ENCODE results near the gene STX10. TPM values are rescaled to one million over a fixed set of nuclear protein-coding genes. Genes with fewer than 3 reads are reported as not detected.
A peak's percentile ranks its signal among the peaks of the same experiment; 100 is the strongest.

Gene STX10, protein sequence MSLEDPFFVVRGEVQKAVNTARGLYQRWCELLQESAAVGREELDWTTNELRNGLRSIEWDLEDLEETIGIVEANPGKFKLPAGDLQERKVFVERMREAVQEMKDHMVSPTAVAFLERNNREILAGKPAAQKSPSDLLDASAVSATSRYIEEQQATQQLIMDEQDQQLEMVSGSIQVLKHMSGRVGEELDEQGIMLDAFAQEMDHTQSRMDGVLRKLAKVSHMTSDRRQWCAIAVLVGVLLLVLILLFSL
- total RNA-seq (2011; cell fraction: chromatin; rRNA removed; ENCODE audit: low replicate concordance): 25.6 and 67.7 TPM in 2 replicates
- total RNA-seq (2011; cell fraction: nucleolus; rRNA removed): 56.9 and 60.3 TPM in 2 replicates
- total RNA-seq (2011; cell fraction: nucleoplasm; rRNA removed): 42.4 and 42.7 TPM in 2 replicates
- total RNA-seq (2014; rRNA removed) (57.8 and 59.2 TPM in 2 replicates), total RNA-seq (2014; rRNA removed; fragmentation: Illumina TruSeq; extraction: Trizol) (12.6 and 19.0 TPM in 2 replicates), total RNA-seq (2015; rRNA removed; fragmentation: Illumina TruSeq; extraction: Trizol) (31.0 and 33.9 TPM in 2 replicates), total RNA-seq (2021) (39.6 and 41.6 TPM in 2 replicates), polyA plus RNA-seq (2011; rRNA removed) (46.6 and 77.4 TPM in 2 replicates), polyA plus RNA-seq (2014; fragmentation: Illumina TruSeq; extraction: Trizol) (30.3 and 35.2 TPM in 2 replicates), polyA plus RNA-seq (2014; fragmentation: Nextera tagmentation; extraction: Ambion mirVana) (1 to 10 TPM in 1 of 2 experiments, under 1 TPM in 1; 0.51 to 1.7 TPM), polyA plus RNA-seq (2014; rRNA removed) (66.3 and 78.0 TPM in 2 replicates), polyA minus RNA-seq (2011; rRNA and poly(A)+ RNA removed) (12.8 and 14.0 TPM in 2 replicates), Bru-seq, nascent RNA (percentile 60 among the genes with signal in this experiment), BruChase-seq, experiment 1, labeled RNA remaining after a 2-hour chase (percentile 68 among the genes with signal in this experiment), BruChase-seq, experiment 2, labeled RNA remaining after a 6-hour chase (percentile 74 among the genes with signal in this experiment)
- 62.2 and 72.6 TPM in 2 replicates for polyA plus RNA-seq (2011; cell fraction: cytosol; rRNA removed)
- 159 and 172 TPM in 2 replicates for polyA plus RNA-seq (2011; cell fraction: nucleus; rRNA removed)
- 46.6 and 75.7 TPM in 2 replicates for polyA plus RNA-seq (2012)
- 14.0 and 15.9 TPM in 2 replicates for polyA minus RNA-seq (2011; cell fraction: cytosol; rRNA and poly(A)+ RNA removed)
- polyA minus RNA-seq (2011; cell fraction: nucleus; rRNA and poly(A)+ RNA removed): 10.5 and 19.3 TPM in 2 replicates
- long read RNA-seq, experiment 1, transcript STX10-204 (8 exons, 1,136 nt): major isoform, 74 of 110 reads
- long read RNA-seq, experiment 1, partial matches to known transcripts: 29 of 110 reads
- long read RNA-seq, experiment 1, other reads (novel, unspliced or antisense): 4 of 110 reads
- long read RNA-seq, experiment 2, transcript STX10-204 (8 exons, 1,136 nt): major isoform, 21 of 50 reads
- long read RNA-seq, experiment 2, partial matches to known transcripts: 17 of 50 reads
- long read RNA-seq, experiment 2, other reads (novel, unspliced or antisense): 12 of 50 reads
- long read RNA-seq, experiment 3, transcript STX10-204 (8 exons, 1,136 nt): major isoform, 22 of 26 reads
- long read RNA-seq, experiment 3, partial matches to known transcripts: 2 of 26 reads
- long read RNA-seq, experiment 3, other reads (novel, unspliced or antisense): 1 of 26 reads

DNA sequence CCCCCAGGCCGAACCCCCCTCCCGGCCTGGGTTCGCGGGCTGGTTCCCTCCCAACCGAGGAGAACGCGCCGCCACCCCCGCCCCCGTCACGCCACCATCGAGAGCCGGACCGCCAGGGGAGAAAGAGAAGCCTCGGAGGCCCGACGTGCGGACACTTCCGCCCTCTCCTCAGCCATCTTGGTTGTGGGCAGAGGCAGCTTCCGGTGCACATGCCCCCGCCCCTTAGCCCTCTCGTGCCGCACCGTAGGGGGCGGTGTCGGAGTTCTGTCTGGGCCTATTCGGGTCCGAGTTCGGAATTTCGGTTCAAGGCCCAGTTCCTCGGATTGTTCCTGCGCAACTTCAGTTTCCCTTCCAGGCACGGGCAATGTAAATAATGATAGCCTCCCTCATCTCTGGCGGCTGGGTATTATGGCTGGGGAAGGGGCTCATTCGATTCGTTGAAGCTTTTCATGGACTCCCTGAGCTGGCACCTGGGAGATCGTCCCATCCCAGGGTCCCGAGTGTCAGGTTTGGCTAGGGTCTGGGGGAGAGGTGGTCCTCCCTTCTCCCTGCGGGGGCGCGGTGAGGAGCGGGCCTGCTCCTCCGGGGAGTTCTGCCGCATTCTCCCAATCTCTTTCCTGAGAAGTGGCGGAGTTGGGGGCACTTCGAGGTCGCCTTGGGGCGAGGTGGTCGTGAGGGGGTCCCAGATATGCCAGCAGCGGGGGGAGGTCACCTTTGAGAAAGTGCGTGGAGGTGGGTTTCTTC lies at the start of gene STX10, which contains the start of gene IER2:
TSS of gene STX10 (minus strand) at position 189 of the 744 bp plus-strand sequence. CDS start 202 bp downstream, outside the sequence.
TSS of gene IER2 (plus strand) at position 225 of the 744 bp plus-strand sequence. CDS start 2,776 bp downstream, outside the sequence.
- peak within 1 kb of the TSS; percentile 97 for H3K4me3 ChIP-seq
- H3K4me1 ChIP-seq (replicated peaks in 1 of 2; ENCODE audit: control insufficient read depth in 2 of 2, insufficient read depth in 2 of 2, low read length in 2 of 2): peaks cover 6 to 60% of the 10 kb centered on the region in 2 experiments; a peak in 4 of 5 replicates
- in situ Hi-C loops (cut with MboI): no loop called here
- FAIRE-seq (peak; percentile 88), DNase-seq (ENCODE audit: extremely low read depth in 1 of 4, low spot score in 3 of 4) (peak; percentile 84 to 97 (median 88)), ATAC-seq (peak; percentile 71)
- CTCF ChIA-PET (ENCODE audit: low intra/inter-chr PET ratio): no interaction called here
- peaks cover 15% of the 10 kb centered on the region; the same call in 1 of the 3 replicates for H3K36me3 ChIP-seq (ENCODE audit: control insufficient read depth, insufficient read depth, low read length)
- POLR2A ChIA-PET: interaction anchor here (0.6 to 2.1 kb wide), 12 partner anchors 12 to 1824 kb away, joined by 3 to 17 read pairs (median 4); partner anchors contain the start of genes KLF1 and NACC1
- H3K79me2 ChIP-seq (ENCODE audit: control insufficient read depth, insufficient read depth, low read length): peaks cover 59% of the 10 kb centered on the region
- under 1% methylated on average over 40 of the region's 51 CpGs for WGBS (ENCODE audit: insufficient coverage, low coverage, missing lambda C conversion rate)
- peak within 1 kb of the TSS; percentile 91 to 96 for H3K9ac ChIP-seq (ENCODE audit: insufficient read depth in 1 of 2, low read depth in 2 of 2, low read length in 2 of 2)
- H3K4me2 ChIP-seq (ENCODE audit: insufficient read depth, low read length): peak within 1 kb of the TSS; percentile 87
- intact Hi-C loops (cut with micrococcal nuclease): loop anchor here (2.0 to 5.0 kb wide), 3 partner anchors 32 to 48 kb away; partner anchors contain the start of genes LYL1 and NACC1
- peak within 1 kb of the TSS; percentile 81 for H2AFZ ChIP-seq (ENCODE audit: low read depth, low read length)
- H4K20me1 ChIP-seq (replicated peaks; ENCODE audit: control insufficient read depth, insufficient read depth, low read length): peaks cover 22% of the 10 kb centered on the region
- H3K9me1 ChIP-seq (ENCODE audit: control insufficient read depth, insufficient read depth, low read length): no peaks in the 10 kb centered on the region
- H3K27me3 ChIP-seq (ENCODE audit: control insufficient read depth in 2 of 2, insufficient read depth in 2 of 2, low read length in 2 of 2): no peaks in the 10 kb centered on the region
- H3K9me3 ChIP-seq (replicated peaks; ENCODE audit: control insufficient read depth, insufficient read depth, low read depth, low read length): no peaks in the 10 kb centered on the region
- peak within 1 kb of the TSS; percentile 84 for H3K27ac ChIP-seq (ENCODE audit: extremely low read depth, low read depth, low read length)
- no TSS peak for BruUV-seq (replicated peaks)
- peak; percentile 81; the same call in 1 of the 2 replicates for TF ChIP-seq NR2C2 (CRISPR knock-in tag; IDR thresholded peaks at IDR 0.05)
- peak; percentile 91 for TF ChIP-seq NR2C2 (tag; IDR thresholded peaks at IDR 0.05)
- TF ChIP-seq PHTF2 (CRISPR knock-in tag; IDR thresholded peaks at IDR 0.05): no peak
- TF ChIP-seq SOX6 (IDR thresholded peaks at IDR 0.05): peak; percentile 77
- no peak for TF ChIP-seq CBX5 (IDR thresholded peaks at IDR 0.05; ENCODE audit: borderline replicate concordance, low read depth)
- no peak for TF ChIP-seq SRSF7 (optimal IDR thresholded peaks at IDR 0.05; ENCODE audit: low read depth, low read length)
- TF ChIP-seq, protein P1, sequence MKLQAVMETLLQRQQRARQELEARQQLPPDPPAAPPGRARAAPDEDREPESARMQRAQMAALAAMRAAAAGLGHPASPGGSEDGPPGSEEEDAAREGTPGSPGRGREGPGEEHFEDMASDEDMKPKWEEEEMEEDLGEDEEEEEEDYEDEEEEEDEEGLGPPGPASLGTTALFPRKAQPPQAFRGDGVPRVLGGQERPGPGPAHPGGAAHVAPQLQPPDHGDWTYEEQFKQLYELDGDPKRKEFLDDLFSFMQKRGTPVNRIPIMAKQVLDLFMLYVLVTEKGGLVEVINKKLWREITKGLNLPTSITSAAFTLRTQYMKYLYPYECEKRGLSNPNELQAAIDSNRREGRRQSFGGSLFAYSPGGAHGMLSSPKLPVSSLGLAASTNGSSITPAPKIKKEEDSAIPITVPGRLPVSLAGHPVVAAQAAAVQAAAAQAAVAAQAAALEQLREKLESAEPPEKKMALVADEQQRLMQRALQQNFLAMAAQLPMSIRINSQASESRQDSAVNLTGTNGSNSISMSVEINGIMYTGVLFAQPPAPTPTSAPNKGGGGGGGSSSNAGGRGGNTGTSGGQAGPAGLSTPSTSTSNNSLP (IDR thresholded peaks at IDR 0.05; ENCODE audit: borderline replicate concordance, low read depth, low read length): peak; percentile 32; the same call in 1 of the 2 replicates
- no peak for TF ChIP-seq MCM2 (IDR thresholded peaks at IDR 0.05; ENCODE audit: low read depth)
- no peak for TF ChIP-seq ZNF583 (CRISPR knock-in tag; IDR thresholded peaks at IDR 0.05)
- no peak; the same call in 1 of the 2 replicates for TF ChIP-seq DPF2 (IDR thresholded peaks at IDR 0.05)
- TF ChIP-seq, protein P2, sequence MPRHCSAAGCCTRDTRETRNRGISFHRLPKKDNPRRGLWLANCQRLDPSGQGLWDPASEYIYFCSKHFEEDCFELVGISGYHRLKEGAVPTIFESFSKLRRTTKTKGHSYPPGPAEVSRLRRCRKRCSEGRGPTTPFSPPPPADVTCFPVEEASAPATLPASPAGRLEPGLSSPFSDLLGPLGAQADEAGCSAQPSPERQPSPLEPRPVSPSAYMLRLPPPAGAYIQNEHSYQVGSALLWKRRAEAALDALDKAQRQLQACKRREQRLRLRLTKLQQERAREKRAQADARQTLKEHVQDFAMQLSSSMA (CRISPR knock-in tag; IDR thresholded peaks at IDR 0.05): no peak
- TF ChIP-seq CBFA2T3 (IDR thresholded peaks at IDR 0.05): no peak
- TF ChIP-seq HNRNPH1 (optimal IDR thresholded peaks at IDR 0.05; ENCODE audit: low read depth, low read length): no peak
- 0 out of 2 replicates have a peak, but pooled peaks have one; percentile 21 for TF ChIP-seq PHF21A (IDR thresholded peaks at IDR 0.05; ENCODE audit: borderline replicate concordance, low read depth)
- no peak for TF ChIP-seq ZNF444 (CRISPR knock-in tag; IDR thresholded peaks at IDR 0.05)

All from K562 (cell line).